Measurements from ENCODE around the gene TSNAX.

DNA sequence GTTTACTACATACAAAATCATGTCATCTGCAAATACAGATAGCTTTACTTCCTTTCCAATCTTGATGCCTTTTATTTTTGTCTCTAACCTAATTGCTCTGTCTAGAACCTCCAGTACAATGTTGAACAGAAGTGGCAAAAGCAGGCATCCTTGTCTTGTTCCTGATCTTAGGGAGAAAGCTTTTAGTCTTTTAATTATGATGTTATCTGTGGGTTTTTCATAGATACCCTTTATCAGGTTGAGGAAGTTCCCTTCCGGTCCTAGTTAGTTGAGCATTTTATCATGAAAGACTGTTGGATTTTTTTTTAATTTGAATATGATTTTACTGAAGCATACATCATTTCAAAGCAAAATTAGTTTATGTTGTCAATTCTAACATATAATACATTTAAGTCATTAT is 52.4 kb downstream of the TSNAX start:
- TF ChIP-seq POLR2A (IDR thresholded peaks at IDR 0.05) (no peak), CTCF (IDR thresholded peaks at IDR 0.05) (no peak)

Measured in Peyer's patch (tissue), 4 donors.